ENCODE measurements around the gene EXD3. TPM values are rescaled to one million over a fixed set of nuclear protein-coding genes. Genes with fewer than 3 reads are reported as not detected.

The EXD3 gene
- polyA plus RNA-seq, 1 of the 3 experiments (the other 2 are of a cell fraction), result 11.5 TPM

- no peak for TF ChIP-seq USF2 (IDR thresholded peaks at IDR 0.05; ENCODE audit: borderline replicate concordance, low read depth, low read length)
- no peak for TF ChIP-seq SMC3 (IDR thresholded peaks at IDR 0.05; ENCODE audit: low read depth, low read length)
Measured at GRCh38 chr9:137447722-137448601, 25.0 kb upstream of the EXD3 start (continued).

DNA sequence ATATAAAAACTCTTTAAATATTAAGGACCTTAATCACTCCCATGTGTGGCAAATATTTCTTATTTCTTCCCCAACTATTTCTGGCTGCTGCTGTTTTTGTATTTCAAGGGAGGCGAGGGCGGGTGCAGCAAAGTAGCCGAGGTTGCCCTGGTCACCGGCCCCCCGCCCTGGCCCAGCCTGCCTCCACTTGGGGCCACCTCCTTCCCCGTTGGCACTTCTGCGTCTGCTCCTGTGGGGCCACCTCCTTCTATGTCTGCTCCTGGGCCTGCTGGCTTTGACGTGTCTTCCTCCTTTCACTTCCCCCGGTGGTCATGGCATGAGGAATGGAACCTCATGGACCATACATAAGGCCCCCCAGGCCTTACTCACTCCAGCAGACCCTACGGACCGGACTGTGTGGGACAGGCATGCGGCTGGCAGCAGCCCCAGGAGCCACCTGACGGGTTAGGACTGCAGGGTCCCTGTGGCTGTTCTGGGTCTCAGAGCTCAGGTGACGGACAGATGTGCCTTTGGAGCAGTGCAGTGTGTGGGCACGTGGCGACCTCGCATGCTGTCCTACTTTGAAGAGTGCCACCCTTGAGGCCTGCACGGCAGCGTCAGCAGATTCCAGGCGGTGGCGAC lies 24.0 kb upstream of the EXD3 start:
- no peaks in the 10 kb centered on the region for H3K9me3 ChIP-seq
- H3K36me3 ChIP-seq (replicated peaks in 1 of 2; ENCODE audit: control insufficient read depth in 1 of 2, insufficient read depth in 2 of 2, low read length in 1 of 2), result peaks cover 3 to 11% of the 10 kb centered on the region in 2 experiments
- peaks cover 7% of the 10 kb centered on the region for H3F3A ChIP-seq (replicated peaks; ENCODE audit: insufficient read depth)
- peaks cover 4% of the 10 kb centered on the region; the same call in 1 of the 2 replicates for H3K27me3 ChIP-seq (ENCODE audit: insufficient read depth)
- 90% methylated on average over 18 of the region's 21 CpGs for WGBS (ENCODE audit: low lambda C conversion rate)
- DNase-seq, result no peak
- H2AFZ ChIP-seq (ENCODE audit: low read depth), result no peak overlapping the region
- no peak overlapping the region for H3K4me3 ChIP-seq (ENCODE audit: low read depth in 2 of 2, low read length in 1 of 2)
- H4K20me1 ChIP-seq (ENCODE audit: insufficient read depth), result no peaks in the 10 kb centered on the region
- H3K27ac ChIP-seq (ENCODE audit: low read depth in 2 of 2, low read length in 1 of 2), result no peak overlapping the region
- no peak overlapping the region for H3K9ac ChIP-seq
- H3K4me1 ChIP-seq (ENCODE audit: control insufficient read depth in 1 of 2, insufficient read depth in 2 of 2, low read depth in 1 of 2, low read length in 1 of 2), result peaks cover 0 to 7% of the 10 kb centered on the region in 2 experiments; a peak in 2 of 4 replicates
- TF ChIP-seq CHD2 (IDR thresholded peaks at IDR 0.05; ENCODE audit: low read length, partially characterized antibody) (no peak), JUND (IDR thresholded peaks at IDR 0.05) (no peak), MXI1 (IDR thresholded peaks at IDR 0.05; ENCODE audit: low read depth, low read length) (no peak), RAD21 (IDR thresholded peaks at IDR 0.05; ENCODE audit: low read length) (no peak), RFX5 (IDR thresholded peaks at IDR 0.05; ENCODE audit: low read length) (no peak), TCF12 (IDR thresholded peaks at IDR 0.05) (no peak), POLR2AphosphoS5 (IDR thresholded peaks at IDR 0.05; ENCODE audit: low read depth, low read length) (no peak), NRF1 (IDR thresholded peaks at IDR 0.05; ENCODE audit: low read depth, low read length) (no peak), RXRA (IDR thresholded peaks at IDR 0.05; ENCODE audit: borderline replicate concordance, low read depth) (no peak), FOXM1 (IDR thresholded peaks at IDR 0.05; ENCODE audit: low read depth) (no peak), GATA2 (CRISPR knock-in tag; IDR thresholded peaks at IDR 0.05) (no peak), EZH2phosphoT487 (IDR thresholded peaks at IDR 0.05; ENCODE audit: borderline replicate concordance, low read depth) (no peak), USF2 (IDR thresholded peaks at IDR 0.05; ENCODE audit: borderline replicate concordance, low read depth, low read length) (no peak)
- TF ChIP-seq, protein P1, sequence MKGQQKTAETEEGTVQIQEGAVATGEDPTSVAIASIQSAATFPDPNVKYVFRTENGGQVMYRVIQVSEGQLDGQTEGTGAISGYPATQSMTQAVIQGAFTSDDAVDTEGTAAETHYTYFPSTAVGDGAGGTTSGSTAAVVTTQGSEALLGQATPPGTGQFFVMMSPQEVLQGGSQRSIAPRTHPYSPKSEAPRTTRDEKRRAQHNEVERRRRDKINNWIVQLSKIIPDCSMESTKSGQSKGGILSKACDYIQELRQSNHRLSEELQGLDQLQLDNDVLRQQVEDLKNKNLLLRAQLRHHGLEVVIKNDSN (IDR thresholded peaks at IDR 0.05; ENCODE audit: borderline replicate concordance, low read depth), result no peak
- TF ChIP-seq, protein P2, sequence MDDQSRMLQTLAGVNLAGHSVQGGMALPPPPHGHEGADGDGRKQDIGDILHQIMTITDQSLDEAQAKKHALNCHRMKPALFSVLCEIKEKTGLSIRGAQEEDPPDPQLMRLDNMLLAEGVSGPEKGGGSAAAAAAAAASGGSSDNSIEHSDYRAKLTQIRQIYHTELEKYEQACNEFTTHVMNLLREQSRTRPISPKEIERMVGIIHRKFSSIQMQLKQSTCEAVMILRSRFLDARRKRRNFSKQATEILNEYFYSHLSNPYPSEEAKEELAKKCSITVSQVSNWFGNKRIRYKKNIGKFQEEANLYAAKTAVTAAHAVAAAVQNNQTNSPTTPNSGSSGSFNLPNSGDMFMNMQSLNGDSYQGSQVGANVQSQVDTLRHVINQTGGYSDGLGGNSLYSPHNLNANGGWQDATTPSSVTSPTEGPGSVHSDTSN (IDR thresholded peaks at IDR 0.05), result no peak
- H3K9me2 ChIP-seq, result no peaks in the 10 kb centered on the region
- CTCF ChIA-PET, result interaction anchor here (0.7 to 7.0 kb wide), 6 partner anchors 9 to 160 kb away, joined by 4 to 53 read pairs (median 6); partner anchors contain the start of genes EXD3 and NOXA1
- H3K79me2 ChIP-seq (ENCODE audit: insufficient read depth), result no peaks in the 10 kb centered on the region
- H3K4me2 ChIP-seq, result no peak overlapping the region
- POLR2A ChIA-PET, result no interaction called here

Measured in SK-N-SH (cell line).